OCI-LY3 (cell line): ENCODE data around the gene PCED1B.
A peak's percentile ranks its signal among the peaks of the same experiment; 100 is the strongest.
"Not testable (repeated sequence)": the region's sequence is repeated elsewhere in the genome, so short reads cannot be mapped to it uniquely, and the experiment has no call there.

Experiments
- H2AFZ ChIP-seq: fragments of 200-600, 300-600 bp; shearing (Covaris generic); 2 replicates; pipeline ENCODE4 v1.6.0; 2014; ENCODE audit warnings: antibody characterized with exemption, low read depth, low read length
- H3K27ac ChIP-seq: fragments of 200-600, 300-600 bp; sonication (generic); 2 replicates; pipeline ENCODE4 v1.5.1; 2014; ENCODE audit warnings: mild to moderate bottlenecking, low read length, moderate library complexity, mixed read lengths
- H3K27me3 ChIP-seq: fragments of 200-600, 300-600 bp; sonication (generic); 2 replicates; pipeline ENCODE4 v1.6.1; 2014; ENCODE audit warnings: low read depth, low read length, mixed read lengths
- H3K36me3 ChIP-seq: fragments of 200-600, 300-600 bp; sonication (generic); replicated peaks from 2 replicates; pipeline ENCODE3; 2014; ENCODE audit warnings: low read depth, low read length, mixed read lengths
- H3K4me1 ChIP-seq: fragments of 300-600, 200-600 bp; sonication (generic); 2 replicates; pipeline ENCODE4 v1.6.1; 2014; ENCODE audit warnings: low read length, mixed read lengths
- H3K4me2 ChIP-seq: fragments of 200-600, 300-600 bp; sonication (generic); 2 replicates; pipeline ENCODE4 v1.6.1; 2014; ENCODE audit warnings: low read length, mixed read lengths
- H3K4me3 ChIP-seq: fragments of 300-600, 200-600 bp; sonication (generic); 2 replicates; pipeline ENCODE4 v1.5.1; 2014; ENCODE audit warnings: antibody characterized with exemption, mild to moderate bottlenecking, low read length, moderate library complexity
- H3K79me2 ChIP-seq: fragments of 300-600, 200-600 bp; shearing (Covaris generic); 2 replicates; pipeline ENCODE4 v1.6.1; 2014; ENCODE audit warnings: mild to moderate bottlenecking, low read length, mixed read lengths
- H3K9ac ChIP-seq: fragments of 300-600, 200-600 bp; shearing (Covaris generic); 2 replicates; pipeline ENCODE4 v1.6.0; 2014; ENCODE audit warnings: mild to moderate bottlenecking, low read length, moderate library complexity
- H3K9me3 ChIP-seq: fragments of 200-600, 300-600 bp; shearing (Covaris generic); 2 replicates; pipeline ENCODE4 v1.6.1; 2014; ENCODE audit warnings: low read length, mixed read lengths; ENCODE audit not compliant: insufficient read depth
- H4K20me1 ChIP-seq: fragments of 200-600, 300-600 bp; sonication (generic); 2 replicates; pipeline ENCODE4 v1.6.1; 2016; ENCODE audit warnings: low read length, mixed read lengths; ENCODE audit not compliant: insufficient read depth
- CTCF ChIP-seq: fragments of 200-600, 300-600 bp; sonication (generic); IDR thresholded peaks from 2 replicates; pipeline ENCODE4 v1.5.1; 2014; ENCODE audit warnings: antibody characterized with exemption, low read length, low read depth
- EZH2phosphoT487 ChIP-seq: fragments of 200-600 bp; shearing (Covaris generic); IDR thresholded peaks from 2 replicates; pipeline ENCODE4 v1.6.1; 2018; ENCODE audit warnings: antibody characterized with exemption, mixed run types, low read depth

The PCED1B gene

GRCh38 chr12:47039079-47039478 lies 40.3 kb upstream of the PCED1B start:
- no peak overlapping the region for H2AFZ ChIP-seq
- no peaks in the 10 kb centered on the region for H4K20me1 ChIP-seq
- no peaks in the 10 kb centered on the region for H3K79me2 ChIP-seq
- no peak overlapping the region for H3K27ac ChIP-seq
- no peak overlapping the region for H3K4me2 ChIP-seq
- no peak overlapping the region for H3K9ac ChIP-seq
- TF ChIP-seq CTCF = no peak
- no peak for TF ChIP-seq EZH2phosphoT487
- no peaks in the 10 kb centered on the region for H3K36me3 ChIP-seq
- no peaks in the 10 kb centered on the region for H3K9me3 ChIP-seq
- H3K4me3 ChIP-seq = no peak overlapping the region
- H3K4me1 ChIP-seq = peaks cover 30% of the 10 kb centered on the region
- H3K27me3 ChIP-seq = no peaks in the 10 kb centered on the region

DNA sequence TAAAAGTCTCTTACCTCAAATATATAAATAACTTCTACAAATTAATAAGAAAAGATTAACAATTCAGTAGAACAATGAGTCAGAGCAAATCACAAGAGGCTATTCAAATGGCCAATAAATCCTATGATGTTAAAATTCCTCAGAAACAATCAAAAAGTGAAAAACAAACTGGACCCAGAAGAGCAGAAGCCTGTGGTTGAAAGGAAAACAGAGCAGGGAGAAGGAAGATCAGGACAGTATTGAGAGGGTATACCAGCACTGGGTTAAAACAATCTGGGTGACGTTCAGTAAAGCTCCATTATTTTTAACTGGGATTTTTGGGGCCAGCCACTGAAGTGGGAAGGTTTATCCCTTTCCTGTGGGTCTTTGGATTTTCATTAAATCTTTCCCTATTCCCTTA lies 39.7 kb upstream of the PCED1B start:
- Histone ChIP-seq H3K36me3 (no peaks in the 10 kb centered on the region), H4K20me1 (no peaks in the 10 kb centered on the region), H3K9me3 (no peaks in the 10 kb centered on the region), H2AFZ (no peak overlapping the region), H3K79me2 (no peaks in the 10 kb centered on the region), H3K27me3 (no peaks in the 10 kb centered on the region), H3K4me1 (peaks cover 24% of the 10 kb centered on the region), H3K27ac (no peak overlapping the region), H3K4me2 (no peak overlapping the region), H3K4me3 (no peak overlapping the region), H3K9ac (no peak overlapping the region)
- TF ChIP-seq EZH2phosphoT487 (no peak), CTCF (no peak)

DNA sequence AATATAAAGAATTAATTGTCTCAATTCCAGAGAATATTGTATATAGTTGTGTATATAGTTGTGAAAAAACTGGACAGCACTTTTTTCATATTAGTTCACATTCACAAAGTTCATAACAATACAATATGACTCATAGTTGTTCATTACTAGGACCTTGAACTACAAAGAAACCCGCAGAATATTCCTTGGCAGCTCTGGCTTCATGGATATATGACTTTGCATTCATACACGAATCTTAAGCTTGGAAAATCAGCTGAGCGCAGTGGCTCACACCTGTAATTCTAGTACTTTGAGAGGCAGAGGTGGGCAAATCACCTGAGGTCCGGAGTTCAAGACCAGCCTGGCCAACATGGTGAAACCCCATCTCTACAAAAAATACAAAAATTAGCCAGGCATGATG lies 38.1 kb upstream of the PCED1B start:
- H4K20me1 ChIP-seq = no peaks in the 10 kb centered on the region
- TF ChIP-seq EZH2phosphoT487 (no peak), CTCF (no peak)
- H3K4me2 ChIP-seq = no peak overlapping the region
- peaks cover 11% of the 10 kb centered on the region for H3K4me1 ChIP-seq
- H3K27ac ChIP-seq = no peak overlapping the region
- H2AFZ ChIP-seq = no peak overlapping the region
- H3K4me3 ChIP-seq = no peak overlapping the region
- H3K27me3 ChIP-seq = no peaks in the 10 kb centered on the region
- no peaks in the 10 kb centered on the region for H3K9me3 ChIP-seq
- H3K79me2 ChIP-seq = no peaks in the 10 kb centered on the region
- no peak overlapping the region for H3K9ac ChIP-seq
- no peaks in the 10 kb centered on the region for H3K36me3 ChIP-seq

GRCh38 chr12:47048541-47048940 lies 30.9 kb upstream of the PCED1B start:
- H3K4me3 ChIP-seq = no peak overlapping the region
- no peaks in the 10 kb centered on the region for H3K27me3 ChIP-seq
- H2AFZ ChIP-seq = no peak overlapping the region
- H3K27ac ChIP-seq = no peak overlapping the region
- H4K20me1 ChIP-seq = no peaks in the 10 kb centered on the region
- H3K9me3 ChIP-seq = peaks cover 38% of the 10 kb centered on the region
- peaks cover 33% of the 10 kb centered on the region for H3K36me3 ChIP-seq
- no peak for TF ChIP-seq EZH2phosphoT487
- TF ChIP-seq CTCF = no peak
- no peak overlapping the region for H3K4me2 ChIP-seq
- H3K4me1 ChIP-seq = peaks cover 43% of the 10 kb centered on the region
- no peaks in the 10 kb centered on the region for H3K79me2 ChIP-seq
- no peak overlapping the region for H3K9ac ChIP-seq

DNA sequence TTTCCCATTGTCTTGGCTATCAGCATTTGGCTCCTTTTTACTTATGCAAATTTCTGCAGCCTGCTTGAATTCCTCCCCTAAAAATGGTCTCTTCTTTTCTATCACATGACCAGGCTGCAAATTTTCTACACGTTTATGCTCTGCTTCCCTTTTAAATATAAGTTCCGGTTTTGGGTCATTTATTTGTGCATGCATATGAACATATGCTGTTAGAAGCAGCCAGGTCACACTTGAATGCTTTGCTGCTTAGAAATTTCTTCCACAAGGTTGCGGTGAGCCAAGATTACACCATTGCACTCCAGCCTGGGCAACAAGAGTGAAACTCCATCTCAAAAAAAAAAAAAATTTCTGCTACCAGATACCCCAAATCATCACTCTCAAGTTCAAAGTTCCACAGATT lies 28.1 kb upstream of the PCED1B start:
- H3K4me2 ChIP-seq = peak overlapping the region; percentile 41
- H3K79me2 ChIP-seq, H4K20me1 ChIP-seq, H3K27me3 ChIP-seq, H3K9ac ChIP-seq, H2AFZ ChIP-seq: not testable (repeated sequence)
- peaks cover 70% of the 10 kb centered on the region for H3K4me1 ChIP-seq
- peaks cover 35% of the 10 kb centered on the region for H3K36me3 ChIP-seq
- peaks cover 38% of the 10 kb centered on the region for H3K9me3 ChIP-seq
- H3K27ac ChIP-seq = peak overlapping the region; percentile 85
- 0 out of 2 replicates have a peak overlapping the region, but pooled peaks have one; percentile 31 for H3K4me3 ChIP-seq
